ENCODE measurements around the gene SMIM26.
"Not testable (repeated sequence)": the region's sequence is repeated elsewhere in the genome, so short reads cannot be mapped to it uniquely, and the experiment has no call there.

SMIM26 gene

GRCh38 chr20:18566892-18567738 is at the start of gene SMIM26:
SMIM26 (plus strand) TSS chr20:18567432; CDS start chr20:18567479, 47 bp downstream.
- DNase-seq, result peak; percentile 64

DNA sequence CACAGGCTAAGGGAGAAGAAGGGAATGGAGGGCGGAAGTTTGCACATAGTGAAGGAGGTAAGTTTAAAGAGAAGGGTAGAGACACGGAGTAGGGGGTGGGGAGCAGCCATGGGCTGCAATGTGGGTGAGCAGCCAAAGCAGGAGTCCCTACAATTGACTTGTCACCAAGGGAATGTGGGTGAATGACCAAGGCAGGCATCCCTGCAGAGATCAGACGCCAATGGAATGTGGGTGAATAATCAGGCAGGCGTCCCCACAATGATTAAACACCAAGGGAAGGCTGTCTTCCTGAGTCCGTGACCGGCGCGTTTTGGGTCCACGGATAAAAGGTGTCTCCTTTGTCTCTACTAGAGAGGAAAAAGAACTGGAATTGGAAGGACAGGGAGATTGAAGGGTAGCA is 45.2 kb upstream of the SMIM26 start:
- DNase-seq, result not testable (repeated sequence)

- no peak for DNase-seq
Measured at GRCh38 chr20:18523066-18523465, 44.2 kb upstream of the SMIM26 start.

- DNase-seq, result no peak
Measured at GRCh38 chr20:18524646-18525045, 42.6 kb upstream of the SMIM26 start.

- not testable (repeated sequence) for DNase-seq
Measured at GRCh38 chr20:18526761-18527160, 40.5 kb upstream of the SMIM26 start.

DNA sequence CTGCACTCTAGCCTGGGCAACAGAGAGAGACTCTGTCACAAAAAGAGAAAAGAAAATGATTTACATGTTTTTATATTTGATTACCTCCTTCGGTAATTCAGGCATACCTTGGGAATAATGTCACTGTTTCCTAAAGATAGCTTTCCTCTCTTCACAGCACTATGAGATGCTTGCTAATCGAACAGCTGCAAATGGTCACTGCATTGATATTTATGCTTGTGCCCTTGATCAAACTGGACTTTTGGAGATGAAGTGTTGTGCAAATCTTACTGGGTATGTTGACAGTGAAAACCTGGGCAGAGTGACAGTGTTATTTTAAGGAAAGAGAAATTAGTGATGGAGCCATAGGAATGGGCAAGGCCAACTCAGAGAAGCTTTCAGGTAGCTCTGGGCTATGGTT is 39.9 kb upstream of the SMIM26 start:
- DNase-seq, result no peak

GRCh38 chr20:18527836-18528235 is 39.4 kb upstream of the SMIM26 start:
- no peak for DNase-seq

DNA sequence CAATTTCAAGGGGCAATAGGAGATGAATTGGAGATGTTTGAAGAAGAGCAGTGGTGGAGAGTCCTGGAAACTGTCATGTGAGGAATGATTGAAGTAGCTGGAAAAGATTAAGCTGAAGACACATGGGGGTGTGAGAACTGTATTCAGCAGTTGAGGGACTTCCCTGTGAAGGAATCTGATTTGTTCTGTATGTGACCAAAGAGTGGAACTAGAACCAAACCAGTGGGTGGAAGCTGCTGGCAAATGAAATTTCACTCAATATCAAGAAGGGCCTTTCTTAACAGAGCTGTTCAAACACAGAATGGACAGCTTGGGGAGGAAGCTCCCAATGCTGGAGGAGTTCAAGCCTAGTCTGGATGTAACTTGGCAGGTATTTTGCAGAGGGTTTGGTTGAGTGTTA is 38.2 kb upstream of the SMIM26 start:
- DNase-seq, result no peak

DNA sequence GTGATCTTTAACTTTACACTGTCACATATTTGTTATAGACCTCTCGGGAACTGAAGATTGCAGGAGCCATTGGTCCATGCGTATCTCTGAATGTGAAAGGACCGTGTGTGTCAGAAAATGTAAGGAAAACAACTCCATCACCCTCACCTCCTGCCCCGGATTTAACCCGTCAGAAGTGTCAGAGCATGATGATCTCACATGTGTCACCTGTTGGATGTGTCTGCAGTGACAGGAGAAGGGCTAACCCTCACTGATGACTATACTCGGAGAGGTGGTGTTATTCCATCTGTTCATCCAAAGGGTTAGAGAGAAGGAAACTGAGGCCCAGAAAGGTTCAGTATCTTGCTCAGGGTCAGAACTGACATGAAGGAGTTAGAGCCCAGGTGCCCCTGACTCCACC is 34.6 kb upstream of the SMIM26 start:
- no peak for DNase-seq

- no peak for DNase-seq
Measured at GRCh38 chr20:18533491-18533890, 33.7 kb upstream of the SMIM26 start.

DNA sequence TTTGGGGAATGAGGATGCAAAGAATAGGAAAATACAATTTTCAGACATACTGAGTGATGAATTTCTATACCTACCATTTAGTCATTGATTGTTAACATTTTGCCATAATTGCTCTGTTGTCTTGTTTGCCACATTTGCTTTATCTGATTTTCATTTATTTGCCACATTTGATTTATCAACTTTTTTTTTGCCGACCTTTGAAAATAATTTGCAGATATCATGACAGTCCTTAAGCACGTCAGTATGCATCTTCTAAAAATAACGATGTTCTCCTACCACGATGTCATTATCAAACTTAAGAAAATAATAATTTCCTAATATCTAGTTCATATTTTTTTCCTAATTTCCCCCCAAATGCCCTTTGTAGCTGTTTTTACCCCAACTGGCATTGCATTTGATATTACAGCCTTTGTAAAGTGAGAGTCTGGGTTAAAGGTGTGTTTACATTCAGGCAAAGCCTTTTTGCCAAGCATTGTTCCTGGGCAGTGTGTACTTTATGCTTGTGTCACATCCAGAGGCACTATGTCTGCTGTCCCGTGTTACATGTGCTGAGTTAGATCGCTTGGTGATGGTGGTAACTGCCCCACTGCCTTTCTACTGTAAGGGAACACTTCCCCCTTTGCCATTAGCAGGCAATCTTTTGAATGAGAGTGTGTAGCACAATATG is 33.1 kb upstream of the SMIM26 start:
- DNase-seq, result no peak

GRCh38 chr20:18537651-18538050 is 29.6 kb upstream of the SMIM26 start:
- no peak for DNase-seq

DNA sequence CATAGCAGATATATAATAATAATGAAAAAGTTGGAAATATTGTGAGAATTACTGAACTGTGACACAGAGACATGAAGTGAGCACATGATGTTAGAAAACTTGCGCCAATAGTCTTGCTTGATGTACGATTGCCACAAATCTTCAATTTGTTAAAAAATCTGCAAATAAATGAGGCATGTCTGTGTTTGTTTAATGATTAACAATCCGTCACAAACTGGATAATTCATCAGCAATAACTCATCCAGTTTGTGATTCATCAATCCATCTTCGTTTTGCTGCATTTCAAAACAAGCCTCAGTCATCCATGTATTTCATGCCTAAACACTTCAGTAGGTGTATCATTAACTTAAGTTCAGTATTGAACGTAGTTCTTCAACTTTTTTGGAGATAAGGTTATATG is 25.5 kb upstream of the SMIM26 start:
- no peak for DNase-seq

DNA sequence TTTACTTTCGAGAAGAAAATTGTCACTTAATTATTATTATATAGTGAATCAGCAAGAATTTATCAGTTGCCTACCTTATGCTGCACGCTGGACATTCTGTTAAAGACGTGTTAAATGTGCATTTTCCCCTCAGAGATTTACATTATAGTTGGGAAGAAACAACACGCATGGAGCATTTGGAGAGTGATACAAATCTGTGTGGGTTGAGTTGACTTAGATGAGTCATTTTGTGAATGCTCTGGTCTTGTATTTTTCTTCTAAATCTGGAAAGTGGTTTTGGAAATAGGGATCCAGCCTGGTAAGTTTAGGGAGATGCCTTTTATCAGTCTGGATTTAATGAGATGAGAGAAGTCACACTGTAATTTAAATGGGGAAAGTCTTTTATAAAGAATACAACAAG is 24.0 kb upstream of the SMIM26 start:
- no peak for DNase-seq

DNA sequence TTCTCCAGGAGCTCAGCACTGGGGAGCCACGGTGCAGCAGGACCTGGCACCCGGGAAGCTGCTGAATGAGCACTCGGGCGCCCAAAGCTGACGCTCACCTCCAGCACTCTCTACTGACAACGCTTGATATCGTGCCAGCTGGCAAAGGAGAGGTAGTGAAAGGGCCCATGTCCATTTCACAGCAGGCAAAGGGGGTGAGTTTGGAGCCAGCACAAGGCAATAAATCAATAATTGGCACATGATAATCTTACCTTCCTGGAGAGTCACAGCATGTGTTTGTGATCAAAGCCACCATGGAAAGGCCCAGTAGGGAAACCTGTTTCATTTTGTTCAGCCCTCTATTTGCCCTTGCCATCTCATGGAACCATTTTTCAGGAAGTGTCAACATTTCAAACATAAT is 23.3 kb upstream of the SMIM26 start:
- DNase-seq, result no peak

DNA sequence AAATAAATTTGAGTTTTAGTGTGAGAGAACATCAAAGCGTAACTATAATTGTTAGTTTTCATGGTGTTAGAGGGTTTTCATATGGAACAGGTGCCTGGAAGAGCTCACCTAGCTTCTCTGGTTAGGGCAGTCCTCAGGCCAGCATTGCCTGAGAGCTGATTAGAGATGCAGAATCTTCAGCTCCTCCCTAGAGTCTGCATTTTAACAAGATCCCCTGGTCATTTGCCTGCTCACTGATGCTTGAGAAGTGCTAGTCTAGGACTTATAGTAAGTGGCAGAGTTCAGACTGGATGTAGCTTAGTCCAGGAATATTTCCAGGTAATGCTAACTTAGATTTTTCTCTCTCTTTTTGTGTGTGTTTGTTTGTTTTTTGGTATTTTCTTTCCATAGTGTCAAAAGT is 21.7 kb upstream of the SMIM26 start:
- DNase-seq, result no peak

DNA sequence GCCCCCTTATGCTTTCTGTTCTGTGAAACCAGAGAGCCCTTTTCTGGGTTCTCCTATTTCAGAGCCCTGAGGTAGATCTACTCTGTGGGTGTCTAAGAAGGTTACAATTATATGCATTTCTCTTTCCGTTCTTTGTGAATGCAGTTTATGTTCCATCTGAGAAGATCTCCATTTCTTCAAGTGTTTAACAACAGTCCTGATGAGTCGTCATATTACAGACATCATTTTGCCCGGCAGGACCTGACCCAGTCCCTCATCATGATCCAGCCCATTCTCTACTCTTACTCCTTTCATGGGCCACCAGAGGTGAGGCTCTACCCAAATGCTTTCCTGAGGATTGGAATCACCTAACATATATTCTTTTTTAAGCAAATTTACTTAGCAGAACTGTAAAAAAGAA is 18.8 kb upstream of the SMIM26 start:
- DNase-seq, result no peak

GRCh38 chr20:18553746-18554145 is 13.5 kb upstream of the SMIM26 start:
- no peak for DNase-seq

- no peak for DNase-seq
Measured at GRCh38 chr20:18567739-18568091, 483 bp downstream of the SMIM26 start.

DNA sequence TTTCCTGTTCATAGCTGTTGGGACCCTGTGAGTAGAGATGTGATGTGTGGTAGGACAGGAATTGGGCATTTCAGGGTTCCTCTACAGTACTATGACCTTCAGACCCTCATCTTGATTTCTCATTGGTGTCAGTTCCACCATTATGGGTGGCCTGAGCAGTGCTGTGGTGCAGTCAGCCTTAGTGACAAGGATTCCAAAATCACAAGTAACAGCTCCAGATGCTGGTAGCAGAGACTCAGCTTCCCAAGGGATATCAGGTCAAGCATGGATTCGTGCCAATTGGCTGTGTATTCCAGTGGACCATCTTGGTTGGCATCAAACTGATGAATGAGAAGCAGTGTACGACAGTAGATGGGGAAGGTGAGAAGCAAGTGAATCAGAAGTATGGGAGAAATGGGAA is 3.8 kb downstream of the SMIM26 start:
- DNase-seq, result no peak

DNA sequence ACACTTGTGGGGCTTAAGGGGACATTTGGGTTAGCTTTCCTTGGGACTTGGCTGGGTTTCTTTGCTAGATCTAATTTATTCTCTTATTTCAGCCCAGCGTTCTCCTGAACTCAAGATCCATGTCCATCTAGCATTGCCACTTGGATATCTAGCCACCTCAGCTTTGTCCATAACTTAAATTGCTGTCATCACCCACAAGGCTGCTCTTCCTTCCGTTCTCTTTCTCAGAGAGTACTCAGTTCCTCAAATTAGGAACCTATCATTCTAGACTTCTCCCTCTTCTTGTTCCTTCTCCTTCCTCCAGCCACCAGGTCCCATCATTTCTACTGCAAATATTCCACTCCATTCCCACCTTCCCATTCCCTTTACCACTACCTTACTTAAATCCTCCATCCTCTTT is 4.3 kb downstream of the SMIM26 start:
- no peak for DNase-seq

DNA sequence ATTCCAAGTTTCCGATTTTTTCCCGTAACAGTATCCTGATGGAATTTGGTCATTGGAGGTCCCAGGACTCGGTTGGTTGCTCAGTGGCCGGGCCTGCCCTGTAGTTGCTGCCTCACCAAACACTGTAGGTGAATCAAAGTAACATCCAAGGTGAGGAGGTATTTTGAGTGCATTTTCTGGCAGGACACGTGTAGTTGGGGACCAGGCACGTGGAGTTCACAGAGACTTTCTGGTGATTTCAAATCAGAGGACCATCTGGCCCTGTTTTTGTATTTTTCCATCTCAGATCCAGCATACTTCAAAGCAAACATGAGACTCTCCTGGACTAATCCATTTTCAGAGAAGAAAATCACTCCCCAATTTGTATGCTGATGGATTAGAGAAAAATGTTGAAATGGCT is 10.7 kb downstream of the SMIM26 start:
- no peak for DNase-seq

DNA sequence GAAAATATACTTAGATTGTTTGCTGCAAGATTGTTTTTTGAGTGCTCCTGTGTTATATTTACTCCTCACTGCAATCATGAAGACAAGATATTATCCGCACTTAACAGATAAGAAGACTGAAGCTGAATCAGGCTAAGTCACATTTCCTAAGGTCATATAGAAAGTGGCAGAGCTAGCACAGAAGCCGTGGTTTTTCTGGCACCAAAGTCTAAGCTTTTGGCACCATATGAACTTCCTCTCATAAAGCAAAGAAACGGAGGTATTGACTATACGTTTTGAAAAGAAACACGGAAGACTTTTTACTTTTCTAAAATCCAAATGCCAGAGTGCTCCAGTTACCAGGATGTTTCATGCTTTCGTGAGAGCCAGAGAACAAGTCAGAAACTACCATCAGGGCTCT is 11.3 kb downstream of the SMIM26 start:
- no peak for DNase-seq

- DNase-seq, result no peak
Measured at GRCh38 chr20:18580012-18580411, 12.8 kb downstream of the SMIM26 start.

GRCh38 chr20:18585134-18585533 is 17.9 kb downstream of the SMIM26 start:
- no peak for DNase-seq
